ENCODE data around the gene CCND1.

GRCh38 chr11:69702239-69702691, 61.3 kb downstream of the CCND1 start:
- TF ChIP-seq CTCF (conservative IDR thresholded peaks at IDR 0.05; ENCODE audit: low read length), result no peak
- no peak for TF ChIP-seq EZH2phosphoT487 (IDR thresholded peaks at IDR 0.05; ENCODE audit: borderline replicate concordance, low read depth, low read length)

All from OCI-LY7 (cell line).